Jurkat, Clone E6-1 (cell line): ENCODE data around the gene NUMB. TPM values are rescaled to one million over a fixed set of nuclear protein-coding genes. Genes with fewer than 3 reads are reported as not detected.

Source experiments
- DNase-seq: peaks from one replicate; pipeline ENCODE4 v3.0.0-alpha.2; 2011; ENCODE audit warnings: low read depth, low spot score
- H3K4me3 ChIP-seq: 2 replicates; pipeline ENCODE4 v1.5.1; 2011; ENCODE audit warnings: mild to moderate bottlenecking, low read length, control low read depth, moderate library complexity
- polyA plus RNA-seq: library from polyadenylated mRNA; unstranded; fragments of >200 nt; gene quantifications from one replicate; pipeline ENCODE4 v1.2.1, GENCODE V29; 2012; ENCODE audit warnings: missing spikeins; ENCODE audit not compliant: insufficient read length, insufficient read depth

The NUMB gene
- 30.4 TPM for polyA plus RNA-seq

DNA sequence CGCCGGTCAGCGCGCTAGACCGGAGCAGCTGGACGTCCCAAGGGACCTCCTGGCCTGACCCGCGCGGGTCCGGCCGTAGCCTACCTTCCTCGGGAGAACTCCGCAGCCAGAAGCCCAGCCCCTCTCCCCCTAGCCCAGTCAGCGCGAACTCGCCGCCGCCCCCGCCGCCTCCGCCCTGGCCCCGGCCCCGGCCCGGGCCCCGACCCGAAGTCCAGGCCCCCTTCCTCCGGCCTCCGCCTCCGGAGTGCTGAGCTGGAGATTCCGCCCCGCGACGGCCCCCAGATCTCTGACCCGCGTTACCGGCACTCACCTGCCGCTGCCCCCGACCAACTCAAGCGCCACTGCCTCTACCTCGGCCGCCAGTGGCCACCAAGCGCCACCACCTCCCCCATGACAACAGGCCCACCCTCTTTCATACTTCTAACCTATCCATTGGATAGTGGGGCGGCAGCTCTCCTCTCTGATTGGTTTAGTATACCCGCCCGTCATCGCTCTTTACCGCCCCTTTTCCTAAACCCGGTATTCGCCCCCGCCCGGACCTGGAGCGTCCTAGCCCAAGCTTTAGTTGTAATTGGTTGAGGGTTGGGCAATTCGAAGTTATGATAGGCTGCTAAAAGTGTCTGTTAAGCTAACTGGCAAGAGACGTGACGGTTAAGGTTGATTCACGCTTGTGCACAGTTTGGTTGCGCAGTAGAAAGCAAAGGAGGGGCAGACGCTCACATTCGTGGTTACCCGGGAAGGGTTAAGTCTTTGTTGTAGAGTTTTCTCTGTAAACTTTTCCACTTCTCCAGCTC lies at the start of gene NUMB:
NUMB (minus strand) TSS at position 364 of the 794 bp plus-strand sequence. CDS start 102,795 bp downstream, outside the sequence.
- DNase-seq = peak; percentile 100

DNA sequence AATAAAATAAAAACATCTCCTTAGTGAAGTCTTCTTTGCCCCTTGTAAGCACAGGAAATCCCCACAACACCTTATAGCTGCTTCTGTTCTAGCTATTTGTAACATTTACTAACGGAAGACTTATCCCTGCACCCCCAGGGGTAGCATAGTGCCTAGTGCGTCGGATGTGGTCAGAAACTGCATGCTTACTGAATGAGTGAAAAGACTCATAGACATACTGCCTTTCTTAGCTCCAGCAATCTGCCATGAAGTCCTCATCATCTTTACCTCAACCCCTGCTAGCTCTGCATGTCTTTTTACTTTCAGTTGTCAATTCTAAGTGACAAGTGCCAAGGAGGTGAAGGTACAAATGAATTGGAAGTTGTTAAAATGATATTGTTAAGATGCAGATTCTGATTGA lies 45.3 kb upstream of the NUMB start:
- peak; percentile 68 for DNase-seq
- H3K4me3 ChIP-seq = no peak overlapping the region

More for the DNA sequence above, at the start of gene NUMB:
- peak within 1 kb of the TSS; percentile 87 for H3K4me3 ChIP-seq

- no peak overlapping the region for H3K4me3 ChIP-seq
- no peak for DNase-seq
These were observed 43.8 kb upstream of the NUMB start for GRCh38 chr14:73502017-73502619.

GRCh38 chr14:73500360-73500759 lies 42.0 kb upstream of the NUMB start:
- DNase-seq = no peak
- H3K4me3 ChIP-seq = no peak overlapping the region

- no peak for DNase-seq
- H3K4me3 ChIP-seq = no peak overlapping the region
These were observed 36.2 kb upstream of the NUMB start for GRCh38 chr14:73494593-73494992.

DNA sequence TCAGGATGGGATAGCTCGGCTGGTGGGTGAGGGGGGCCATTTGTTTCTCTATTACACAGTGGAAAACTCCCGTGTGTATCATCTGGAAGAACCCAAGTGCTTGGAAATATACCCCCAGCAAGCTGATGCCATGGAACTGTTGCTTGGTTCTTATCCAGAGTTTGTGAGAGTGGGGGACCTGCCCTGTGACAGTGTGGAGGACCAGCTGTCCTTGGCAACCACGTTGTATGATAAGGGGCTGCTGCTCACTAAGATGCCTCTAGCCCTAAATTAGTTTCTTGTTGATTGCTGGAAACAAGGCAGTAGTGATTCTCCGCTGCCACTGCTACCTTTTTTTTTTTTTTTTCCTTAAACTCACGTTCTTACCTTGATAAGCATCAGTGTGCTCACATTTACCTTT lies 34.3 kb upstream of the NUMB start:
- no peak for DNase-seq
- no peak overlapping the region for H3K4me3 ChIP-seq

DNA sequence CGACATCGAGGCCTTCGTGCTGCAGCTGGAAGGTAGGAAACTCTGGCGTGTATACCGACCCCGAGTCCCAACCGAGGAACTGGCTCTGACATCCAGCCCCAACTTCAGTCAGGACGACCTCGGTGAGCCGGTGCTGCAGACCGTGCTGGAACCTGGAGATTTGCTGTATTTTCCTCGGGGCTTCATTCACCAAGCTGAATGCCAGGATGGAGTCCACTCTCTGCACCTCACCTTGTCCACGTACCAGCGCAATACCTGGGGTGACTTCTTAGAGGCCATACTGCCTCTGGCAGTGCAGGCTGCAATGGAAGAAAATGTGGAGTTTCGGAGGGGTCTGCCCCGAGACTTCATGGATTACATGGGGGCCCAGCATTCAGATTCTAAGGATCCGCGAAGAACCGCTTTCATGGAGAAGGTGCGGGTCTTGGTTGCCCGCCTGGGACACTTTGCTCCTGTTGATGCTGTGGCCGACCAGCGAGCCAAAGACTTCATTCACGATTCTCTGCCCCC lies 33.8 kb upstream of the NUMB start:
- H3K4me3 ChIP-seq = peak overlapping the region; percentile 73
- DNase-seq = no peak

- DNase-seq = no peak
- peak overlapping the region; percentile 73 for H3K4me3 ChIP-seq
These were observed 33.1 kb upstream of the NUMB start for GRCh38 chr14:73491256-73492042.

GRCh38 chr14:73489481-73490175 lies 31.3 kb upstream of the NUMB start:
- DNase-seq = no peak
- H3K4me3 ChIP-seq = no peak overlapping the region

DNA sequence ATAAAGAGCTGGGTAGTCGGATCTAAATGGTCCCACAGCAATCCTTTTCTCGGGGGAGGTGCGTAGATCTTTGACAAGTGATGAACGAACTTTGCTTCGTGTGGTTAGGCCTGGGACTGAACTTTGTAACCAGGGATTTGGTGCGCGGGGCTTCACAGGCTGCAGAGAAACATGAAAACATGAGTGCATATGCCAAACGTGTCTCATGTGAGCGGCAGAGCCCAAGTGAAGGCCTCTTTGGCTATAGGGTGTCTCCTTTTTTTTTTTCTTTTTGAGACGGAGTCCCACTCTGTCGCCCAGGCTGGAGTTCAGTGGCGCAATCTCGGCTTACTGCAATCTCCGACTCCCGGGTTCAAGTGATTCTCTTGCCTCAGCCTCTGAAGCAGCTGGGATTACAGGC lies 20.3 kb upstream of the NUMB start:
- DNase-seq = no peak
- H3K4me3 ChIP-seq = no peak overlapping the region

- DNase-seq = no peak
- no peak overlapping the region for H3K4me3 ChIP-seq
These were observed 19.4 kb upstream of the NUMB start for GRCh38 chr14:73477618-73478266.

- DNase-seq = no peak
- no peak overlapping the region for H3K4me3 ChIP-seq
These were observed 18.1 kb upstream of the NUMB start for GRCh38 chr14:73476451-73476931.

DNA sequence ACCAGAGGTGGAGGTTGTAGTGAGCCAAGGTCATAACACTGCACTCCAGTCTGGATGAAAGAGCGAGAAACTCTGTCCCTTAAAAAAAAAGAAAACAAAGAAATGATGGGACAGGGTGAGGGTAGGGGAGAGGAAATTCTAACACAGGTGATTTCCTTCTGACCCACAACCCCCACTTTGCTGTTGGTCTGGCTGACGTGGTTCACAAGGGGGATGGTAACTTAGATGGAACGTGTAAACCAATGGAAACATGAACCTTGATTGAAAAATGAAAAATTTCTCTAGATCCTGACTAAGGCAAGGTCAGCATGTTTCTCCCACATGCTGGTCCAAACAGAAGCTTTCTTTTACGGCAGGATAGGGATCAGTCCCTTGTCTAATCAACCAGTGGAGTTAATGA lies 16.6 kb upstream of the NUMB start:
- DNase-seq = no peak
- H3K4me3 ChIP-seq = no peak overlapping the region

GRCh38 chr14:73472185-73473114 lies 14.1 kb upstream of the NUMB start:
- no peak overlapping the region for H3K4me3 ChIP-seq
- DNase-seq = peak; percentile 77

DNA sequence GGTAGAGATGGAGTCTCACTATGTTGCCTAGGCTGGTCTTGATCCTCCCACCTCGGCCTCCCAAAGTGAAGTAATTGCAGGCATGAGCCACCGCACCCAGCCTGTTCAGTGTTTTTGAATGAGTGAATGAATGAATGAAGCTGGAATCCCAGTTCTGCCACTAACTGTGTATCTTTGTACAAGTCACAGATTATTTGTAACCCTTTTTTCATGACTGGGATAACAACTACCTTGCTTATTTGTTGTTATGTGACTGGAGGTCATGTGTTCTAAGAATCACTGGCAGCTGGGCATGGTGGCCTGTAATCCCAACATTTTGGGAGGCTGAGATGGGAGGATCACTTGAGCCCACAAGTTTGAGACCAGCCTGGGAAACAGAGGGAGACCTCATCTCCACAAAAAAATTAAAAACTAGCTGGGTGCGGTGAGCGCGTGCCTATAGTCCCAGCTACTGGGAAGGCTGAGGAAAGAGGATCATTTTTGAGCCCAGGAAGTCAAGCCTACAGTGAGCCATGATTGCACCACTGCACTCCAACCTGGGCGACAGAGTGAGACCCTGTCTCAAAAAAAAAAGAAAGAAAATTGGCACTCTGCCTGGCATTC lies 13.3 kb upstream of the NUMB start:
- no peak for DNase-seq
- no peak overlapping the region for H3K4me3 ChIP-seq

DNA sequence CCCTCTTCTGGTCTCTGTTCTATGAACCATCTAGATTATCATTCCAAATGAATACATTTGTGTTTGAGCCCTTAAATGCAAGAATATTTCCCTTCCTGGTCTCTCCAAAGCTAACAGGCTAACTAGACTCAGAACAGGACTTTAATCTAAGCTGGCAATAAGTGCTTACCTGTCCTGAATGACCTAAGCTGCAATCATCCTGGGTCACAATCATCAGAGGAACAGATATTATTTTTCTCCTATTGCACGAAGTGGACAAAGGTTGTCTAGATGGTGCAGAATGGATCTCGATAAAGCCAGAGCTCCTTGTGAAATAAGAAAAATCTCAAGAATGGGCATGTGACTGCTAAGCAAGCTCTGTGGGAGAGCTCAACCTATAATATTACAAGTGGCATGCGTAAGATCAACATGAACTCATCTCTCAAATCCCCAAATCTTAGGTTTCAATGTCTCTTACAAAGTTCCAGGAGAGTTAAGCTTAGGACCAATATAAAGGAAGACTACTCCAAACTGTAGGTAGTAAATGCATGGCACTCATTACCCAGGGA lies 10.6 kb upstream of the NUMB start:
- no peak overlapping the region for H3K4me3 ChIP-seq
- DNase-seq = no peak

DNA sequence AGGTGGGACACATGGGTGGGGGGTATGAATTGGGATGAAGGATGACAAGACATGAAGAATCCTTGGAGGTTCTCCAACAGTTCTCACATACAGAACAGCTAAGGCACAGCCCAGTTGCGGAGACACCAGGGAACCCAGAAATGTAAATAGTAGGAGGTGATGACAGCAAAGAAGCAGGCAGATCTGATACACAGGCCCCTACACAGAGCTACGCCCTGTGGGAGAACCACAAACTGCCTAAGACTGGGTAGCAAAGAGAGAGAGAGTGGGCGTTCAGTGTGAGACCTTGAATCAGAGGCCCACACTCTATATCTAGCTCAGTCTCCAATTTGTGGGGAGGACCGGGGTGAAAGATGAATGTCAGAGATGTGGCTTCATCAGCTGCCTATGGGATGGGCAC lies 9.5 kb upstream of the NUMB start:
- DNase-seq = no peak
- no peak overlapping the region for H3K4me3 ChIP-seq
